Ovary (tissue), 3 donors: ENCODE data around the gene RAD51AP2.

ENCODE experiments used
- CTCF ChIP-seq, 3 donors: fragments of 450-650 bp in 2 of 3; fragments of 200-600 bp in 1 of 3; IDR thresholded peaks; one replicate each; pipeline versions ENCODE4 v1.5.1 to v1.8.0; 2016 to 2022; ENCODE audit warnings: antibody characterized with exemption in 3 of 3, mild to moderate bottlenecking in 1 of 3
- EP300 ChIP-seq: sonication (generic); formaldehyde crosslinking; IDR thresholded peaks from one replicate; pipeline ENCODE4 v1.6.1; 2017; ENCODE audit warnings: antibody characterized with exemption
- donor health status: DM: no; HTN: no; CAD: no.

- TF ChIP-seq EP300 (no peak), CTCF (IDR thresholded peaks at IDR 0.05) (no peak)
Measured at GRCh38 chr2:17522303-17522702, 4.1 kb upstream of the RAD51AP2 start.
